ENCODE measurements around the gene C14orf180. TPM values are rescaled to one million over a fixed set of nuclear protein-coding genes. Genes with fewer than 3 reads are reported as not detected.

C14orf180 gene
- polyA plus RNA-seq, 3 donors, result not detected

DNA sequence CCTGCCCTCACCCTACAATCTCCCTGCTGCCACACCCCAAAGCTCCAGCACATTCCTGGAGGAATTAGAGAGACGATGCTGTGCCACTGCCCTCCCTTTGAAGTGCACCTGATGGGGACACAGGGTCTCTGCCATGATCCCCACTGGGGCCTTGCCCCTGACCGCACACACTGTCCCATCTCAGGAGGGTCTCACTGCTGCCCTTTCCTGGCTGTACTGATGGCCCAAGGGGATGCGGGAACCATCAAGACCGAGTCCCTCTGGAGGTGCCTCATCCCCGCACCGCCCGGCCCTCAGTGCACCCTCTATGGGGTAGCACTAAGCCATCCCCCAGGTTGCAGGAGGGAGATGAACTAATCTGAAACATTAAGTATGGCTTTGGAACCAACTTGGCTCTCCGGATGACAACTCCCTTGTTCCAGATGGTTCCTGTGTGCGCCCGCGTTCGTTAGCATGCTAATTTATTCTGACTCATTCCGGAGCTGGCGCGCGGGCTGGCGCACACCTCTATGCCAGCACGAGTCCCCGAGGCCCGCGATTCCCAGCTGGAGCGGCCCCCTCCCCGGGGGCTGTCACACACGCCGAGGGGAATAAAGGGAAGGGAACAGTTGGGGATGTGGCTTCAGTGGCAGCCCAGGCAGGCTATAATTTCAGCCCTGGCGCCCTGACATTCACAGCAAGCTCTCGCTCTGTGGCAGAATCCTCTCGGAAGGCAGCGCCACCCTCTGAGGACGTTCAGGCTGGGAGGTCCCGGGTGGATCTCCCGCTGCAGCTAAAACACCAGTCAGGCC, 34.2 kb upstream of the C14orf180 start:
- no peak overlapping the region for H3K4me2 ChIP-seq (replicated peaks; ENCODE audit: extremely low read depth, low read length, poor library complexity, severe bottlenecking)

DNA sequence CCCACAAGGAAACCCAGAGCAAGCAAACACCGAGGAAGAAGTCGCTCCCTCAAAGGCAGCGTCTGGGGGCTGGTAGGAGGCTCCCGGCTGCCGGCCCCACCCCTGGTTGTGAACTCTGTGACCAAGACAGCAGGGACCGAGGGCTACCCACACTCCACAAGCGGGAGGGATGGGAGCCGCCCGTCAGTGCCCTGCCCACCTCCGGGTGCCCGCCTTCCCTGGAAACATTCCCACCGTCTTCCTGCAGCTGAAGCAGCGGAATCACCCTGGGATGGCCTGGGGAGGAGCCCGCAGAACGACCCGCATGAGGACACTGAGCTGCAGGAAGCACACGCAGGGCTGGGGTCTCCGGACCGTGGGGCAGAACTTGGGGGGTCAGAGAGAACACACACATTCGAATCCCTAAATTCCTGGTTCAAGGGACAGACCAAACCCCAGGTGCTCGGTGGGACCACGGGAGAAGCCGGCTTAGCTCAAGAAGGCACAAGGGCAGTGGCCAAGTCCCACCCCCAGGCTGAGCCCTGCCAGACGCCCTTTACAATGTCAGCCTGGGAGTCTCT, 33.5 kb upstream of the C14orf180 start:
- no peak overlapping the region for H3K9ac ChIP-seq (ENCODE audit: insufficient read depth, low read length, poor library complexity, severe bottlenecking)
- H3K79me2 ChIP-seq (ENCODE audit: insufficient read depth, low read length), result no peaks in the 10 kb centered on the region
- Mint-ChIP-seq H3K27me3 (ENCODE audit: low read depth in 3 of 3) (peaks cover 5 to 16% (median 11%) of the 10 kb centered on the region in 3 donors), H3K27ac (no peak overlapping the region), H3K36me3 (no peaks in the 10 kb centered on the region), H3K4me3 (no peak overlapping the region), H3K9me3 (no peaks in the 10 kb centered on the region), H3K4me1 (no peaks in the 10 kb centered on the region)
- WGBS (ENCODE audit: insufficient coverage), result 65% methylated on average over 21 of the region's 24 CpGs
- no peaks in the 10 kb centered on the region for H3K36me3 ChIP-seq (replicated peaks in 1 of 2; ENCODE audit: control insufficient read depth in 1 of 2, insufficient read depth in 2 of 2, low read length in 2 of 2)
- H3K4me3 ChIP-seq (replicated peaks in 1 of 3; ENCODE audit: low read depth in 2 of 3, low read length in 3 of 3), result no peak overlapping the region
- DNase-seq, result no peak
- no peaks in the 10 kb centered on the region for H3K4me1 ChIP-seq (ENCODE audit: control insufficient read depth in 1 of 2, insufficient read depth in 2 of 2, low read length in 2 of 2)
- no peaks in the 10 kb centered on the region for H4K20me1 ChIP-seq (ENCODE audit: insufficient read depth, low read length)
- TF ChIP-seq, protein P1, sequence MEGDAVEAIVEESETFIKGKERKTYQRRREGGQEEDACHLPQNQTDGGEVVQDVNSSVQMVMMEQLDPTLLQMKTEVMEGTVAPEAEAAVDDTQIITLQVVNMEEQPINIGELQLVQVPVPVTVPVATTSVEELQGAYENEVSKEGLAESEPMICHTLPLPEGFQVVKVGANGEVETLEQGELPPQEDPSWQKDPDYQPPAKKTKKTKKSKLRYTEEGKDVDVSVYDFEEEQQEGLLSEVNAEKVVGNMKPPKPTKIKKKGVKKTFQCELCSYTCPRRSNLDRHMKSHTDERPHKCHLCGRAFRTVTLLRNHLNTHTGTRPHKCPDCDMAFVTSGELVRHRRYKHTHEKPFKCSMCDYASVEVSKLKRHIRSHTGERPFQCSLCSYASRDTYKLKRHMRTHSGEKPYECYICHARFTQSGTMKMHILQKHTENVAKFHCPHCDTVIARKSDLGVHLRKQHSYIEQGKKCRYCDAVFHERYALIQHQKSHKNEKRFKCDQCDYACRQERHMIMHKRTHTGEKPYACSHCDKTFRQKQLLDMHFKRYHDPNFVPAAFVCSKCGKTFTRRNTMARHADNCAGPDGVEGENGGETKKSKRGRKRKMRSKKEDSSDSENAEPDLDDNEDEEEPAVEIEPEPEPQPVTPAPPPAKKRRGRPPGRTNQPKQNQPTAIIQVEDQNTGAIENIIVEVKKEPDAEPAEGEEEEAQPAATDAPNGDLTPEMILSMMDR (IDR thresholded peaks at IDR 0.05), result no peak
- H2AFZ ChIP-seq (ENCODE audit: insufficient read depth, low read depth, low read length, poor library complexity, severe bottlenecking), result no peak overlapping the region
- intact Hi-C loops (cut with micrococcal nuclease), result no loop called here
- H3K9me3 ChIP-seq (replicated peaks in 1 of 2; ENCODE audit: control insufficient read depth in 1 of 2, insufficient read depth in 1 of 2, low read length in 2 of 2), result no peaks in the 10 kb centered on the region
- no peak overlapping the region for H3K27ac ChIP-seq (ENCODE audit: low read depth in 1 of 2, low read length in 2 of 2)
- no peak overlapping the region for H3K4me2 ChIP-seq (replicated peaks; ENCODE audit: extremely low read depth, low read length, poor library complexity, severe bottlenecking)
- peaks cover 0 to 3% of the 10 kb centered on the region in 2 donors for H3K27me3 ChIP-seq (ENCODE audit: control insufficient read depth in 2 of 2, insufficient read depth in 2 of 2, low read length in 2 of 2)

More for the DNA sequence above, 34.2 kb upstream of the C14orf180 start:
- no peak overlapping the region for H3K9ac ChIP-seq (ENCODE audit: insufficient read depth, low read length, poor library complexity, severe bottlenecking)
- intact Hi-C loops (cut with micrococcal nuclease), result no loop called here
- Mint-ChIP-seq H3K36me3 (no peaks in the 10 kb centered on the region), H3K9me3 (no peaks in the 10 kb centered on the region), H3K27me3 (ENCODE audit: low read depth in 3 of 3) (peaks cover 7 to 16% (median 11%) of the 10 kb centered on the region in 3 donors), H3K27ac (no peak overlapping the region), H3K4me1 (no peaks in the 10 kb centered on the region), H3K4me3 (no peak overlapping the region)
- H3K27ac ChIP-seq (ENCODE audit: low read depth in 1 of 2, low read length in 2 of 2), result no peak overlapping the region
- H4K20me1 ChIP-seq (ENCODE audit: insufficient read depth, low read length), result no peaks in the 10 kb centered on the region
- no peak overlapping the region for H2AFZ ChIP-seq (ENCODE audit: insufficient read depth, low read depth, low read length, poor library complexity, severe bottlenecking)
- TF ChIP-seq, protein P1 (IDR thresholded peaks at IDR 0.05), result no peak
- 67% methylated on average over 28 of the region's 32 CpGs for WGBS (ENCODE audit: insufficient coverage)
- H3K27me3 ChIP-seq (ENCODE audit: control insufficient read depth in 2 of 2, insufficient read depth in 2 of 2, low read length in 2 of 2), result peaks cover 0 to 3% of the 10 kb centered on the region in 2 donors
- no peaks in the 10 kb centered on the region for H3K4me1 ChIP-seq (ENCODE audit: control insufficient read depth in 1 of 2, insufficient read depth in 2 of 2, low read length in 2 of 2)
- no peaks in the 10 kb centered on the region for H3K36me3 ChIP-seq (replicated peaks in 1 of 2; ENCODE audit: control insufficient read depth in 1 of 2, insufficient read depth in 2 of 2, low read length in 2 of 2)
- H3K4me3 ChIP-seq (replicated peaks in 1 of 3; ENCODE audit: low read depth in 2 of 3, low read length in 3 of 3), result no peak overlapping the region
- H3K9me3 ChIP-seq (replicated peaks in 1 of 2; ENCODE audit: control insufficient read depth in 1 of 2, insufficient read depth in 1 of 2, low read length in 2 of 2), result no peaks in the 10 kb centered on the region
- H3K79me2 ChIP-seq (ENCODE audit: insufficient read depth, low read length), result no peaks in the 10 kb centered on the region
- no peak for DNase-seq

Data from CD14-positive monocyte (primary cell).